Progenitor cell of endocrine pancreas (in vitro differentiated cells): ENCODE measurements around the gene GUCY2D. TPM values are rescaled to one million over a fixed set of nuclear protein-coding genes. Genes with fewer than 3 reads are reported as not detected.

ENCODE experiments used
- DNase-seq: peaks from one replicate; pipeline ENCODE4 v3.0.0; 2021; ENCODE audit warnings: low spot score; ENCODE audit not compliant: unreplicated experiment
- H3K27ac Mint-ChIP-seq: 2 replicates; pipeline ENCODE4 v1.8.0; 2021; ENCODE audit warnings: mild to moderate bottlenecking, moderate library complexity, mixed read lengths
- H3K27me3 Mint-ChIP-seq: 2 replicates; pipeline ENCODE4 v1.8.0; 2021; ENCODE audit warnings: mixed read lengths
- H3K36me3 Mint-ChIP-seq: 2 replicates; pipeline ENCODE4 v1.8.0; 2022; ENCODE audit warnings: mixed read lengths; ENCODE audit not compliant: insufficient read depth
- H3K4me1 Mint-ChIP-seq: 2 replicates; pipeline ENCODE4 v1.8.0; 2021; ENCODE audit warnings: low read depth, mixed read lengths
- H3K4me3 Mint-ChIP-seq: 2 replicates; pipeline ENCODE4 v1.8.0; 2021; ENCODE audit warnings: low read depth, mild to moderate bottlenecking, moderate library complexity, mixed read lengths
- H3K9me3 Mint-ChIP-seq: 2 replicates; pipeline ENCODE4 v1.8.0; 2021; ENCODE audit warnings: low read depth, mixed read lengths
- CTCF ChIP-seq: fragments of 200-600 bp; sonication (generic); IDR thresholded peaks from one replicate; pipeline ENCODE4 v1.5.0; 2021; ENCODE audit warnings: antibody characterized with exemption, mild to moderate bottlenecking; ENCODE audit not compliant: unreplicated experiment
- total RNA-seq: library from RNA; stranded (reverse); gene quantifications from 2 replicates; pipeline ENCODE4 v1.2.1, GENCODE V29; 2021

The GUCY2D gene
- total RNA-seq, 1 donor from 2014 or later = not detected

GRCh38 chr17:7984904-7985303 lies 17.5 kb upstream of the GUCY2D start:
- H3K27me3 Mint-ChIP-seq = peaks cover 46% of the 10 kb centered on the region
- H3K9me3 Mint-ChIP-seq = no peaks in the 10 kb centered on the region
- DNase-seq = no peak
- no peak overlapping the region for H3K4me3 Mint-ChIP-seq
- peaks cover 3% of the 10 kb centered on the region for H3K4me1 Mint-ChIP-seq
- no peak for TF ChIP-seq CTCF
- no peaks in the 10 kb centered on the region for H3K36me3 Mint-ChIP-seq
- H3K27ac Mint-ChIP-seq = no peak overlapping the region

GRCh38 chr17:7987112-7987893 lies 15.1 kb upstream of the GUCY2D start:
- Mint-ChIP-seq H3K4me3 (no peak overlapping the region), H3K27me3 (peaks cover 49% of the 10 kb centered on the region), H3K36me3 (no peaks in the 10 kb centered on the region), H3K9me3 (no peaks in the 10 kb centered on the region), H3K27ac (peak overlapping the region; percentile 55), H3K4me1 (peaks cover 3% of the 10 kb centered on the region)
- no peak for DNase-seq
- TF ChIP-seq CTCF = no peak

GRCh38 chr17:7988750-7989178 lies 13.7 kb upstream of the GUCY2D start:
- Mint-ChIP-seq H3K27me3 (peaks cover 55% of the 10 kb centered on the region), H3K4me1 (no peaks in the 10 kb centered on the region), H3K27ac (no peak overlapping the region), H3K9me3 (no peaks in the 10 kb centered on the region), H3K36me3 (no peaks in the 10 kb centered on the region), H3K4me3 (no peak overlapping the region)
- TF ChIP-seq CTCF = peak; percentile 74
- DNase-seq = no peak

GRCh38 chr17:7989781-7990655 lies 12.4 kb upstream of the GUCY2D start:
- peak overlapping the region; percentile 56 for H3K27ac Mint-ChIP-seq
- no peaks in the 10 kb centered on the region for H3K4me1 Mint-ChIP-seq
- peak overlapping the region; percentile 58 for H3K4me3 Mint-ChIP-seq
- H3K27me3 Mint-ChIP-seq = peaks cover 62% of the 10 kb centered on the region
- H3K9me3 Mint-ChIP-seq = no peaks in the 10 kb centered on the region
- peak; percentile 93 for TF ChIP-seq CTCF
- DNase-seq = peak; percentile 96
- H3K36me3 Mint-ChIP-seq = no peaks in the 10 kb centered on the region

GRCh38 chr17:7992516-7992915 lies 9.9 kb upstream of the GUCY2D start:
- DNase-seq = no peak
- Mint-ChIP-seq H3K36me3 (no peaks in the 10 kb centered on the region), H3K27ac (no peak overlapping the region)

More at GRCh38 chr17:7992516-7992915, 9.9 kb upstream of the GUCY2D start:
- Mint-ChIP-seq H3K9me3 (no peaks in the 10 kb centered on the region), H3K27me3 (peaks cover 57% of the 10 kb centered on the region), H3K4me3 (no peak overlapping the region), H3K4me1 (no peaks in the 10 kb centered on the region)
- no peak for TF ChIP-seq CTCF
